ENCODE data around the gene TECPR2. TPM values are rescaled to one million over a fixed set of nuclear protein-coding genes. Genes with fewer than 3 reads are reported as not detected.

Gene TECPR2
- total and polyA plus RNA-seq, 2 of the 13 experiments (the other 11 are each of a cell fraction or from before 2014, with no cell fraction given) = 3.5 to 5.7 TPM

GRCh38 chr14:102440392-102440791, 77.7 kb downstream of the TECPR2 start:
- CTCF ChIA-PET (ENCODE audit: low intra/inter-chr PET ratio, low total read pairs) = no interaction called here
- ATAC-seq (no peak), DNase-seq (ENCODE audit: low spot score) (no peak), FAIRE-seq (no peak)
- Histone ChIP-seq H3K9me3 (ENCODE audit: low read length) (no peaks in the 10 kb centered on the region), H3K4me1 (ENCODE audit: insufficient read depth, low read length) (peaks cover 34% of the 10 kb centered on the region), H3K27ac (ENCODE audit: extremely low read length, insufficient read depth, low read length) (no peak overlapping the region), H3K4me2 (ENCODE audit: low read depth, low read length) (no peak overlapping the region), H3K27me3 (ENCODE audit: control insufficient read depth in 1 of 2, insufficient read depth in 2 of 2, low read length in 2 of 2) (no peaks in the 10 kb centered on the region), H3K4me3 (replicated peaks in 1 of 3; ENCODE audit: insufficient read depth in 1 of 3, low read depth in 2 of 3, low read length in 3 of 3) (no peak overlapping the region), H3K36me3 (replicated peaks in 1 of 2; ENCODE audit: control insufficient read depth in 1 of 2, insufficient read depth in 2 of 2, low read length in 2 of 2) (peaks cover 1 to 18% of the 10 kb centered on the region in 2 experiments; a peak in 3 of 5 replicates), H4K20me1 (ENCODE audit: insufficient read depth, low read length) (no peaks in the 10 kb centered on the region), H3K79me2 (ENCODE audit: insufficient read depth, low read length) (no peaks in the 10 kb centered on the region), H3K9ac (ENCODE audit: insufficient read depth, low read depth, low read length) (no peak overlapping the region), H2AFZ (ENCODE audit: low read length) (no peak overlapping the region)
- intact Hi-C loops (cut with micrococcal nuclease; ENCODE audit: unreplicated experiment) (no loop called here), in situ Hi-C loops (cut with HindIII; ENCODE audit: extremely low pct_ligation_motif_present, low pct_unique_long_range_greater_than_20kb) (no loop called here)
- POLR2A ChIA-PET = interaction anchor here (1.2 kb wide), 1 partner anchor 68 kb away, joined by 3 read pairs; no protein-coding TSS in a partner anchor
- no TSS peak for BruUV-seq (replicated peaks)
- TF ChIP-seq ZNF549 (CRISPR knock-in tag; IDR thresholded peaks at IDR 0.05) (no peak), ZNF510 (CRISPR knock-in tag; IDR thresholded peaks at IDR 0.05; ENCODE audit: low read depth) (no peak), KDM1A (CRISPR knock-in tag; IDR thresholded peaks at IDR 0.05) (no peak), SIX4 (CRISPR knock-in tag; IDR thresholded peaks at IDR 0.05) (no peak)
- 96% methylated on average over 11 of the region's 11 CpGs for WGBS (ENCODE audit: low lambda C conversion rate)

DNA sequence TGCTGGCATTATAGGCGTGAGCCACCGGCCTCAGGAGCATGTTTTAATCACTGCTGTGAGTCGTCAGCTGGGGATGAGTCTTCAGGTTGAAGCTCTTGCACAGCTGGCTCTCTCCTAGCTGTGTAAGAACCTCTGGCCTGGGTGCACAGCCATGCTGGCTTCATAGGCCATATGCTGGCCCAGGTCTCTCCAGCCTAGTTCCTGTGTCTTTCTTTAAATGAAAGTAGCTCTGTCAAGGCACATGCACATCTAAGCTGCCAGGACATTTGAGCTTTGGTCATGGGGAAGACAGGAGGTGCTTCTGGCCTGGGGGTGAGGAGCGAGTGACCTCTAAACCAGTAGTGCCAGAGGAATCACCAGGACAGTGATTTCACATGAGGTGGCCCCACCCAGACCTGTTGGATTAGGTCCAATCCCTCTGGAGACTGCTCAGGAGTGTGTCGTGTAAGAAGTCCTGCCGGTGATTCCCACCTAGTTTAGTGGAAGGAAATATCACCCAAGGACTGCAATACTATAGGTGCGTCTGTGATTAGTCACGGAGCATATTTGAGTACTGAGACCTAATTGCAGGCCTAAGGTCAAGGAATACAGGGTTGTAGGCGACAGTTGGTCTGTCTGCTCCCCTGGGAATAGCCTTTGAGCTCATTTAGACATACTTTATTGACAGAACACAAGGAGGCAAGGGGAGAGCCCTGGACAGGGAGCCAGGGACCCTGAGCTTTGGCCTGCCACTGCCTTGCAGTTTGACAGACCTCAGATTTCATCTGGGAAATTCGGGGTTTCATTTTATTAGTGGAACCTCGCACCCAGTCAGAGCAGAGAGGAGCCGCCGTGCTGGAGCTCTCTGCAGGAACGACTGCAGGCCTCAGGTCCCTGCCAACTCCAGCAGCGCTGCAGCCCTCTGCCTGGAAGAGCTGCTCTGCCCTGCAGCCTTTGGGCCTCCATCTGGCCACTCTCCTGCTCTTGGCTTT, 79.8 kb downstream of the TECPR2 start:
- Histone ChIP-seq H3K27me3 (ENCODE audit: control insufficient read depth in 1 of 2, insufficient read depth in 2 of 2, low read length in 2 of 2) (no peaks in the 10 kb centered on the region), H3K4me3 (replicated peaks in 1 of 3; ENCODE audit: insufficient read depth in 1 of 3, low read depth in 2 of 3, low read length in 3 of 3) (peak overlapping the region in 1 of 3 experiments; percentile 40; a peak in 3 of 6 replicates), H3K36me3 (replicated peaks in 1 of 2; ENCODE audit: control insufficient read depth in 1 of 2, insufficient read depth in 2 of 2, low read length in 2 of 2) (peaks cover 1 to 28% of the 10 kb centered on the region in 2 experiments; a peak in 3 of 5 replicates), H3K9me3 (ENCODE audit: low read length) (no peaks in the 10 kb centered on the region), H3K4me1 (ENCODE audit: insufficient read depth, low read length) (peaks cover 34% of the 10 kb centered on the region), H3K4me2 (ENCODE audit: low read depth, low read length) (peak overlapping the region; percentile 61), H3K9ac (ENCODE audit: insufficient read depth, low read depth, low read length) (peak overlapping the region; percentile 29), H3K27ac (ENCODE audit: extremely low read length, insufficient read depth, low read length) (peak overlapping the region; percentile 85), H2AFZ (ENCODE audit: low read length) (no peak overlapping the region), H4K20me1 (ENCODE audit: insufficient read depth, low read length) (no peaks in the 10 kb centered on the region), H3K79me2 (ENCODE audit: insufficient read depth, low read length) (no peaks in the 10 kb centered on the region)
- ATAC-seq (peak; percentile 90), DNase-seq (ENCODE audit: low spot score) (peak; percentile 85), FAIRE-seq (peak; percentile 97)
- ChIA-PET POLR2A (interaction anchor here (0.8 to 1.7 kb wide), 5 partner anchors 39 to 73 kb away, joined by 4 to 11 read pairs (median 5); partner anchors contain the start of gene ANKRD9), CTCF (ENCODE audit: low intra/inter-chr PET ratio, low total read pairs) (no interaction called here)
- intact Hi-C loops (cut with micrococcal nuclease; ENCODE audit: unreplicated experiment) (loop anchor here (2.0 kb wide), 1 partner anchor 68 kb away; no protein-coding TSS in a partner anchor), in situ Hi-C loops (cut with HindIII; ENCODE audit: extremely low pct_ligation_motif_present, low pct_unique_long_range_greater_than_20kb) (no loop called here)
- whole genome bisulfite sequencing (ENCODE audit: low lambda C conversion rate) = 24% methylated on average over 10 of the region's 15 CpGs
- no TSS peak for BruUV-seq (replicated peaks)
- no peak for TF ChIP-seq THAP11 (CRISPR knock-in tag; IDR thresholded peaks at IDR 0.05)
- TF ChIP-seq, protein P1, sequence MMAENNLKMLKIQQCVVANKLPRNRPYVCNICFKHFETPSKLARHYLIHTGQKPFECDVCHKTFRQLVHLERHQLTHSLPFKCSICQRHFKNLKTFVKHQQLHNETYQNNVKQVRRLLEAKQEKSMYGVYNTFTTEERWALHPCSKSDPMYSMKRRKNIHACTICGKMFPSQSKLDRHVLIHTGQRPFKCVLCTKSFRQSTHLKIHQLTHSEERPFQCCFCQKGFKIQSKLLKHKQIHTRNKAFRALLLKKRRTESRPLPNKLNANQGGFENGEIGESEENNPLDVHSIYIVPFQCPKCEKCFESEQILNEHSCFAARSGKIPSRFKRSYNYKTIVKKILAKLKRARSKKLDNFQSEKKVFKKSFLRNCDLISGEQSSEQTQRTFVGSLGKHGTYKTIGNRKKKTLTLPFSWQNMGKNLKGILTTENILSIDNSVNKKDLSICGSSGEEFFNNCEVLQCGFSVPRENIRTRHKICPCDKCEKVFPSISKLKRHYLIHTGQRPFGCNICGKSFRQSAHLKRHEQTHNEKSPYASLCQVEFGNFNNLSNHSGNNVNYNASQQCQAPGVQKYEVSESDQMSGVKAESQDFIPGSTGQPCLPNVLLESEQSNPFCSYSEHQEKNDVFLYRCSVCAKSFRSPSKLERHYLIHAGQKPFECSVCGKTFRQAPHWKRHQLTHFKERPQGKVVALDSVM (CRISPR knock-in tag; IDR thresholded peaks at IDR 0.05) = no peak
- TF ChIP-seq, protein P2, sequence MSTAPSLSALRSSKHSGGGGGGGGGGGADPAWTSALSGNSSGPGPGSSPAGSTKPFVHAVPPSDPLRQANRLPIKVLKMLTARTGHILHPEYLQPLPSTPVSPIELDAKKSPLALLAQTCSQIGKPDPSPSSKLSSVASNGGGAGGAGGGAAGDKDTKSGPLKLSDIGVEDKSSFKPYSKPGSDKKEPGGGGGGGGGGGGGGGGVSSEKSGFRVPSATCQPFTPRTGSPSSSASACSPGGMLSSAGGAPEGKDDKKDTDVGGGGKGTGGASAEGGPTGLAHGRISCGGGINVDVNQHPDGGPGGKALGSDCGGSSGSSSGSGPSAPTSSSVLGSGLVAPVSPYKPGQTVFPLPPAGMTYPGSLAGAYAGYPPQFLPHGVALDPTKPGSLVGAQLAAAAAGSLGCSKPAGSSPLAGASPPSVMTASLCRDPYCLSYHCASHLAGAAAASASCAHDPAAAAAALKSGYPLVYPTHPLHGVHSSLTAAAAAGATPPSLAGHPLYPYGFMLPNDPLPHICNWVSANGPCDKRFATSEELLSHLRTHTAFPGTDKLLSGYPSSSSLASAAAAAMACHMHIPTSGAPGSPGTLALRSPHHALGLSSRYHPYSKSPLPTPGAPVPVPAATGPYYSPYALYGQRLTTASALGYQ (CRISPR knock-in tag; IDR thresholded peaks at IDR 0.05) = no peak
- no peak for TF ChIP-seq NFKBIZ (CRISPR knock-in tag; IDR thresholded peaks at IDR 0.05)
- peak; percentile 67; the same call in 1 of the 2 replicates for TF ChIP-seq PITX1 (CRISPR knock-in tag; IDR thresholded peaks at IDR 0.05)
- peak; percentile 49 for TF ChIP-seq ZFX (CRISPR knock-in tag; IDR thresholded peaks at IDR 0.05; ENCODE audit: low read depth)
- no peak for TF ChIP-seq ELF1 (CRISPR knock-in tag; IDR thresholded peaks at IDR 0.05)
- no peak for TF ChIP-seq KMT2B (CRISPR knock-in tag; IDR thresholded peaks at IDR 0.05)
- no peak for TF ChIP-seq LCORL (IDR thresholded peaks at IDR 0.05)
- peak; percentile 50; the same call in 1 of the 2 replicates for TF ChIP-seq LCORL (CRISPR knock-in tag; IDR thresholded peaks at IDR 0.05)
- no peak for TF ChIP-seq SATB2 (CRISPR knock-in tag; IDR thresholded peaks at IDR 0.05)
